ENCODE measurements around the gene ACMSD.

DNA sequence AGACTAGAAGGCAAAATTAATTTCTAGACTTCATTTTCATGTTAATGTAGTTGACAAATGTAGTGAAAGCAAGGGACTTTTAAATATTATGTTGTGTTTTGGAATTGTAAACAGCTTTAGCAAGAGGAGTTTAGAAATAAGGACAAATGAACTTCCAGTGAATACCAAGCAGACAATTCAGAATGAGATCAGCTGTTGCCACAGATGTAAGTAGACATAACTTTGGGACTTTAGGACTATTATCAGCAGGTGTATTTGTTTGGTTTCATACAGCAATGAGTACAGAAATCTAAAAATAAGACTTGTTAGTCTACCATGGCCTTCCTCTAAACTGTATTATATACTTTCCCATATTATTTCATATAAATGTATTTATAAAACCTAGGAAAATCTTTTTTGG, 46.0 kb downstream of the ACMSD start:
- TF ChIP-seq POLR2A (IDR thresholded peaks at IDR 0.05; ENCODE audit: low read depth, low read length): no peak
- TF ChIP-seq RAD21 (IDR thresholded peaks at IDR 0.05; ENCODE audit: low read length): no peak
- TF ChIP-seq, protein P1, sequence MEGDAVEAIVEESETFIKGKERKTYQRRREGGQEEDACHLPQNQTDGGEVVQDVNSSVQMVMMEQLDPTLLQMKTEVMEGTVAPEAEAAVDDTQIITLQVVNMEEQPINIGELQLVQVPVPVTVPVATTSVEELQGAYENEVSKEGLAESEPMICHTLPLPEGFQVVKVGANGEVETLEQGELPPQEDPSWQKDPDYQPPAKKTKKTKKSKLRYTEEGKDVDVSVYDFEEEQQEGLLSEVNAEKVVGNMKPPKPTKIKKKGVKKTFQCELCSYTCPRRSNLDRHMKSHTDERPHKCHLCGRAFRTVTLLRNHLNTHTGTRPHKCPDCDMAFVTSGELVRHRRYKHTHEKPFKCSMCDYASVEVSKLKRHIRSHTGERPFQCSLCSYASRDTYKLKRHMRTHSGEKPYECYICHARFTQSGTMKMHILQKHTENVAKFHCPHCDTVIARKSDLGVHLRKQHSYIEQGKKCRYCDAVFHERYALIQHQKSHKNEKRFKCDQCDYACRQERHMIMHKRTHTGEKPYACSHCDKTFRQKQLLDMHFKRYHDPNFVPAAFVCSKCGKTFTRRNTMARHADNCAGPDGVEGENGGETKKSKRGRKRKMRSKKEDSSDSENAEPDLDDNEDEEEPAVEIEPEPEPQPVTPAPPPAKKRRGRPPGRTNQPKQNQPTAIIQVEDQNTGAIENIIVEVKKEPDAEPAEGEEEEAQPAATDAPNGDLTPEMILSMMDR (conservative IDR thresholded peaks at IDR 0.05; ENCODE audit: low read depth, low read length): no peak
- no peak for TF ChIP-seq BHLHE40 (IDR thresholded peaks at IDR 0.05; ENCODE audit: low read depth, low read length)
- no peak for TF ChIP-seq CHD1 (IDR thresholded peaks at IDR 0.05; ENCODE audit: low read depth, low read length)
- no peak for TF ChIP-seq CEBPB (IDR thresholded peaks at IDR 0.05; ENCODE audit: low read depth, low read length)
- TF ChIP-seq, protein P2, sequence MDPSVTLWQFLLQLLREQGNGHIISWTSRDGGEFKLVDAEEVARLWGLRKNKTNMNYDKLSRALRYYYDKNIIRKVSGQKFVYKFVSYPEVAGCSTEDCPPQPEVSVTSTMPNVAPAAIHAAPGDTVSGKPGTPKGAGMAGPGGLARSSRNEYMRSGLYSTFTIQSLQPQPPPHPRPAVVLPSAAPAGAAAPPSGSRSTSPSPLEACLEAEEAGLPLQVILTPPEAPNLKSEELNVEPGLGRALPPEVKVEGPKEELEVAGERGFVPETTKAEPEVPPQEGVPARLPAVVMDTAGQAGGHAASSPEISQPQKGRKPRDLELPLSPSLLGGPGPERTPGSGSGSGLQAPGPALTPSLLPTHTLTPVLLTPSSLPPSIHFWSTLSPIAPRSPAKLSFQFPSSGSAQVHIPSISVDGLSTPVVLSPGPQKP (IDR thresholded peaks at IDR 0.05; ENCODE audit: borderline replicate concordance, low read depth, low read length): no peak
